HepG2 (cell line): ENCODE measurements around the gene GUCA1A.

Source experiments
- EZH2 ChIP-seq: conservative IDR thresholded peaks from 2 replicates; pipeline ENCODE4 v1.6.1; 2012; ENCODE audit warnings: mild to moderate bottlenecking, low read depth, low read length, moderate library complexity
- KLF16 ChIP-seq, 2 experiments: sonication (generic) in 1 of 2; formaldehyde crosslinking in 1 of 2; IDR thresholded peaks; 2 replicates each; pipeline versions ENCODE4 v1.6.1 to v1.8.0; 2016 to 2023; ENCODE audit warnings: missing genetic modification reagents in 2 of 2, missing compliant biosample characterization in 1 of 2
- MTA1 ChIP-seq: sonication (generic); formaldehyde crosslinking; IDR thresholded peaks from 2 replicates; pipeline ENCODE4 v1.4.0; 2020; ENCODE audit warnings: missing genetic modification reagents, mild to moderate bottlenecking, borderline replicate concordance
- PCBP1 ChIP-seq: fragments of 200-400 bp; formaldehyde crosslinking; IDR thresholded peaks from 2 replicates; pipeline ENCODE4 v1.6.1; 2017; ENCODE audit warnings: mild to moderate bottlenecking, low read depth, low read length, borderline replicate concordance
- RAD21 ChIP-seq: fragments of 450-650 bp; formaldehyde crosslinking; IDR thresholded peaks from 2 replicates; pipeline ENCODE4 v1.5.0; 2020; ENCODE audit warnings: mild to moderate bottlenecking
- SP2 ChIP-seq: sonication (generic); formaldehyde crosslinking; IDR thresholded peaks from 2 replicates; pipeline ENCODE4 v1.5.1; 2020; ENCODE audit warnings: mild to moderate bottlenecking, missing genetic modification reagents
- USF2 ChIP-seq, 2 experiments: sonication (generic) in 1 of 2; formaldehyde crosslinking in 1 of 2; IDR thresholded peaks; 2 replicates each; pipeline versions ENCODE4 v1.5.1 to v1.6.1; 2011 to 2020; ENCODE audit warnings: borderline replicate concordance in 1 of 2, low read depth in 1 of 2, low read length in 1 of 2, mild to moderate bottlenecking in 1 of 2, missing genetic modification reagents in 1 of 2, moderate library complexity in 1 of 2
- ZNF326 ChIP-seq: sonication (generic); formaldehyde crosslinking; IDR thresholded peaks from 2 replicates; pipeline ENCODE4 v1.4.0; 2020; ENCODE audit warnings: missing genetic modification reagents, borderline replicate concordance

DNA sequence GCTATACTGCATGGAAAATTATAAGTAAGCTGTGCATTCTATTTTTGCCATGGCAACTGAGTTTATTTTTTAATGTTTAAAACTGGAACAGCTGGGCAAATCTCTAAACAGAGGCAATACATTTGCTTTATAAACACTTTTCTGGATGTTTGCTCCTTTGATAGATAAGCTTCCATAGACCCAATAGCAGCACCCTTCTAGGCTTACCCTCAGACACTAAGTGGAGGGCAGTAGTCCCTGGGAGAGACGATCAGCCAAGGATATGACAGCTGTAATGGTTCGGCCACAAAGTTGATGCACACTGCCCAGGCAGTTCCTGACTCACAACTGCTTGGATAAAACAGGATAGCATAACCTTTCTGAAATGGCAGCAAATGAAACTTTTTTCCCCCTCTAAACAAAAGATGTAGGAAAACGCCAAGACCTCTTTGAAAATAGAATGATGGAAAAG, 53.0 kb downstream of the GUCA1A start:
- TF ChIP-seq USF2 (IDR thresholded peaks at IDR 0.05; ENCODE audit: low read depth, low read length) (no peak), USF2 (CRISPR knock-in tag; IDR thresholded peaks at IDR 0.05; ENCODE audit: borderline replicate concordance) (no peak), MTA1 (CRISPR knock-in tag) (no peak), PCBP1 (no peak), EZH2 (no peak), SP2 (no peak), KLF16 (CRISPR knock-in tag; IDR thresholded peaks at IDR 0.05) (no peak), ZNF326 (no peak), RAD21 (no peak)
